Neuronal stem cell (in vitro differentiated cells): ENCODE data around the gene MATN1.
A peak's percentile ranks its signal among the peaks of the same experiment; 100 is the strongest.

ENCODE experiments used
- DNase-seq: peaks from one replicate; pipeline ENCODE4 v3.0.0-alpha.2; 2013; ENCODE audit warnings: low spot score
- H2AFZ ChIP-seq: one replicate; pipeline ENCODE4 v1.6.1; 2013; ENCODE audit warnings: mild to moderate bottlenecking, low read length, inconsistent platforms
- H2AK5ac ChIP-seq: 2 replicates; pipeline ENCODE4 v1.6.1; 2013; ENCODE audit warnings: low read depth, mild to moderate bottlenecking, inconsistent platforms, low read length, moderate library complexity, mixed read lengths
- H2BK120ac ChIP-seq: 2 replicates; pipeline ENCODE4 v1.6.1; 2013; ENCODE audit warnings: low read depth, mild to moderate bottlenecking, inconsistent platforms, low read length, moderate library complexity, mixed read lengths
- H2BK12ac ChIP-seq: one replicate; pipeline ENCODE4 v1.6.1; 2013; ENCODE audit warnings: low read length, inconsistent platforms
- H2BK15ac ChIP-seq: 2 replicates; pipeline ENCODE4 v1.6.1; 2013; ENCODE audit warnings: mild to moderate bottlenecking, low read length, inconsistent platforms, mixed read lengths
- H2BK5ac ChIP-seq: one replicate; pipeline ENCODE4 v1.6.1; 2013; ENCODE audit warnings: inconsistent platforms, mild to moderate bottlenecking, low read length, moderate library complexity
- H3K14ac ChIP-seq: one replicate; pipeline ENCODE4 v1.6.1; 2013; ENCODE audit warnings: low read length, inconsistent platforms
- H3K18ac ChIP-seq: 2 replicates; pipeline ENCODE4 v1.6.1; 2013; ENCODE audit warnings: low read length, inconsistent platforms
- H3K23ac ChIP-seq: 2 replicates; pipeline ENCODE4 v1.6.1; 2013; ENCODE audit warnings: low read depth, mild to moderate bottlenecking, mixed read lengths, low read length, inconsistent platforms; ENCODE audit not compliant: poor library complexity
- H3K27ac ChIP-seq: replicated peaks from 3 replicates; pipeline ENCODE4 v1.5.1; 2013; ENCODE audit warnings: low read length, inconsistent platforms
- H3K27me3 ChIP-seq, 3 experiments: 2 replicates each; pipeline ENCODE4 v1.6.1; 2013; ENCODE audit warnings: low read length in 3 of 3, mild to moderate bottlenecking in 2 of 3, inconsistent platforms in 1 of 3, low read depth in 1 of 3, mixed read lengths in 1 of 3, moderate library complexity in 1 of 3; ENCODE audit not compliant: control insufficient read depth in 3 of 3, insufficient read depth in 3 of 3
- H3K36me3 ChIP-seq, 2 donors: replicated peaks in 1 of 2; 2 replicates each; pipeline ENCODE4 v1.6.1; 2013; ENCODE audit warnings: low read length in 2 of 2; ENCODE audit not compliant: control insufficient read depth in 2 of 2, insufficient read depth in 2 of 2
- H3K4ac ChIP-seq: 2 replicates; pipeline ENCODE4 v1.6.1; 2013; ENCODE audit warnings: inconsistent platforms, mild to moderate bottlenecking, low read length, moderate library complexity
- H3K4me1 ChIP-seq, 2 donors: 1 replicate in 1 of 2; 2 replicates in 1 of 2; pipeline ENCODE4 v1.6.1; 2013; ENCODE audit warnings: low read length in 2 of 2, low read depth in 1 of 2; ENCODE audit not compliant: control insufficient read depth in 2 of 2, insufficient read depth in 1 of 2
- H3K4me2 ChIP-seq: one replicate; pipeline ENCODE4 v1.6.1; 2013; ENCODE audit warnings: mild to moderate bottlenecking, low read length, inconsistent platforms; ENCODE audit not compliant: insufficient read depth, poor library complexity, severe bottlenecking
- H3K4me3 ChIP-seq, 2 donors: 2 replicates each; pipeline ENCODE4 v1.5.1; 2013; ENCODE audit warnings: low read length in 2 of 2, mild to moderate bottlenecking in 2 of 2, inconsistent platforms in 1 of 2, moderate library complexity in 1 of 2
- H3K79me1 ChIP-seq: one replicate; pipeline ENCODE4 v1.6.1; 2013; ENCODE audit warnings: low read depth, mild to moderate bottlenecking, inconsistent platforms, low read length, moderate library complexity
- H3K9ac ChIP-seq: one replicate; pipeline ENCODE4 v1.6.1; 2013; ENCODE audit warnings: mild to moderate bottlenecking, low read depth, low read length, inconsistent platforms; ENCODE audit not compliant: poor library complexity
- H3K9me3 ChIP-seq, 2 donors: replicated peaks in 1 of 2; 2 replicates each; pipeline versions ENCODE3 to v1.6.1; 2013; ENCODE audit warnings: low read length in 2 of 2, mild to moderate bottlenecking in 2 of 2, inconsistent platforms in 1 of 2, low read depth in 1 of 2, mixed read lengths in 1 of 2, moderate library complexity in 1 of 2; ENCODE audit not compliant: control insufficient read depth in 2 of 2, insufficient read depth in 1 of 2
- H4K8ac ChIP-seq: one replicate; pipeline ENCODE4 v1.6.1; 2013; ENCODE audit warnings: low read depth, mild to moderate bottlenecking, inconsistent platforms, low read length, moderate library complexity
- H4K91ac ChIP-seq: one replicate; pipeline ENCODE4 v1.6.1; 2013; ENCODE audit warnings: low read length, low read depth, mild to moderate bottlenecking, inconsistent platforms; ENCODE audit not compliant: poor library complexity
- WGBS, 2 donors: extraction: QIAGEN DNeasy Blood & Tissue Kit; methylation state at CpG; one replicate each; pipeline ENCODE4 v1.1.7; 2013; ENCODE audit warnings: missing lambda C conversion rate in 2 of 2, mixed read lengths in 1 of 2; ENCODE audit not compliant: insufficient read length in 2 of 2, insufficient replicate concordance in 1 of 2; ENCODE audit errors: extremely low coverage in 2 of 2; 5-methylcytosine and 5-hydroxymethylcytosine counted together

MATN1 gene

GRCh38 chr1:30727824-30728223 lies 4.4 kb upstream of the MATN1 start:
- Histone ChIP-seq H3K4me3 (no peak overlapping the region), H3K36me3 (no peaks in the 10 kb centered on the region), H2BK15ac (no peak overlapping the region), H2BK120ac (no peak overlapping the region), H3K18ac (peak overlapping the region; percentile 34), H3K27ac (no peak overlapping the region), H3K4ac (no peak overlapping the region), H3K4me2 (no peak overlapping the region), H2BK12ac (no peak overlapping the region), H2AK5ac (no peak overlapping the region), H4K91ac (no peak overlapping the region), H2AFZ (no peak overlapping the region), H2BK5ac (no peak overlapping the region), H3K14ac (no peak overlapping the region), H3K9me3 (no peaks in the 10 kb centered on the region), H3K23ac (no peak overlapping the region), H3K9ac (no peak overlapping the region), H3K27me3 (no peaks in the 10 kb centered on the region), H3K79me1 (no peaks in the 10 kb centered on the region), H4K8ac (no peak overlapping the region), H3K4me1 (peaks cover 8 to 36% of the 10 kb centered on the region in 2 donors)
- DNase-seq = no peak
- WGBS, 2 donors = no CpG with 5 or more reads among the region's 2 CpGs

- Histone ChIP-seq H3K4me1 (peaks cover 6 to 31% of the 10 kb centered on the region in 2 donors), H3K23ac (no peak overlapping the region), H2AK5ac (no peak overlapping the region), H3K4me2 (no peak overlapping the region), H4K8ac (no peak overlapping the region), H2AFZ (peak overlapping the region; percentile 60), H3K18ac (no peak overlapping the region), H2BK15ac (no peak overlapping the region), H2BK5ac (no peak overlapping the region), H3K4ac (no peak overlapping the region), H2BK120ac (no peak overlapping the region), H3K14ac (no peak overlapping the region), H3K27me3 (no peaks in the 10 kb centered on the region), H3K79me1 (no peaks in the 10 kb centered on the region), H3K27ac (no peak overlapping the region), H3K9ac (no peak overlapping the region), H3K4me3 (no peak overlapping the region), H4K91ac (no peak overlapping the region), H3K36me3 (no peaks in the 10 kb centered on the region), H2BK12ac (no peak overlapping the region), H3K9me3 (no peaks in the 10 kb centered on the region)
- no CpG with 5 or more reads among the region's 15 CpGs for WGBS, 2 donors
- no peak for DNase-seq
Measured at GRCh38 chr1:30726773-30727684, 3.6 kb upstream of the MATN1 start.

GRCh38 chr1:30726236-30726635 lies 2.9 kb upstream of the MATN1 start:
- Histone ChIP-seq H3K23ac (no peak overlapping the region), H2BK120ac (no peak overlapping the region), H3K18ac (peak overlapping the region; percentile 20), H4K91ac (no peak overlapping the region), H3K9ac (no peak overlapping the region), H3K9me3 (no peaks in the 10 kb centered on the region), H3K79me1 (no peaks in the 10 kb centered on the region), H2BK5ac (no peak overlapping the region), H3K4me1 (peaks cover 6 to 31% of the 10 kb centered on the region in 2 donors), H3K4me2 (no peak overlapping the region), H2BK12ac (no peak overlapping the region), H3K4ac (no peak overlapping the region), H4K8ac (no peak overlapping the region), H3K36me3 (no peaks in the 10 kb centered on the region), H3K4me3 (no peak overlapping the region), H2BK15ac (no peak overlapping the region), H3K27me3 (no peaks in the 10 kb centered on the region), H3K14ac (no peak overlapping the region), H2AFZ (peak overlapping the region; percentile 60), H2AK5ac (no peak overlapping the region), H3K27ac (no peak overlapping the region)
- no CpG with 5 or more reads among the region's 7 CpGs for WGBS, 2 donors
- no peak for DNase-seq

- WGBS, 2 donors = no CpG with 5 or more reads among the region's 17 CpGs
- H3K23ac ChIP-seq = peak overlapping the region; percentile 9
- H3K27me3 ChIP-seq = no peaks in the 10 kb centered on the region
- H3K4me1 ChIP-seq = peaks cover 6 to 30% of the 10 kb centered on the region in 2 donors
- no peak overlapping the region for H4K91ac ChIP-seq
- no peak overlapping the region for H4K8ac ChIP-seq
- H3K4me3 ChIP-seq = no peak overlapping the region
- no peak overlapping the region for H2BK120ac ChIP-seq
- H3K79me1 ChIP-seq = no peaks in the 10 kb centered on the region
- DNase-seq = no peak
- H2AK5ac ChIP-seq = no peak overlapping the region
- no peak overlapping the region for H2BK15ac ChIP-seq
- H2BK12ac ChIP-seq = no peak overlapping the region
- no peak overlapping the region for H3K4ac ChIP-seq
- no peak overlapping the region for H3K9ac ChIP-seq
- no peaks in the 10 kb centered on the region for H3K9me3 ChIP-seq
- no peak overlapping the region for H2BK5ac ChIP-seq
- H3K14ac ChIP-seq = no peak overlapping the region
- no peak overlapping the region for H3K18ac ChIP-seq
- H3K4me2 ChIP-seq = no peak overlapping the region
- peak overlapping the region; percentile 60 for H2AFZ ChIP-seq
- no peak overlapping the region for H3K27ac ChIP-seq
- H3K36me3 ChIP-seq = no peaks in the 10 kb centered on the region
Measured at GRCh38 chr1:30725450-30726095, 2.2 kb upstream of the MATN1 start.
